Neural progenitor cell (in vitro differentiated cells): ENCODE data around the gene KCNH1. TPM values are rescaled to one million over a fixed set of nuclear protein-coding genes. Genes with fewer than 3 reads are reported as not detected.

ENCODE experiments used
- DNase-seq: peaks from one replicate; pipeline ENCODE4 v3.0.0-alpha.2; 2016; ENCODE audit warnings: low spot score
- H2AFZ ChIP-seq: fragments of 200-600 bp; sonication (generic); replicated peaks from 2 replicates; pipeline ENCODE4 v1.6.1; 2016; ENCODE audit warnings: antibody characterized with exemption
- H3F3A ChIP-seq: fragments of 200-600 bp; sonication (generic); 2 replicates; pipeline ENCODE4 v1.6.1; 2016; ENCODE audit warnings: antibody characterized with exemption, low read depth
- H3K27ac ChIP-seq: fragments of 200-600 bp; sonication (generic); 2 replicates; pipeline ENCODE4 v1.5.1; 2016; ENCODE audit warnings: mild to moderate bottlenecking
- H3K27me3 ChIP-seq: fragments of 200-600 bp; sonication (generic); 2 replicates; pipeline ENCODE4 v1.6.1; 2016; ENCODE audit warnings: mild to moderate bottlenecking, moderate library complexity
- H3K36me3 ChIP-seq: fragments of 200-600 bp; sonication (generic); 2 replicates; pipeline ENCODE4 v1.5.1; 2016
- H3K4me1 ChIP-seq: fragments of 200-600 bp; sonication (generic); 2 replicates; pipeline ENCODE4 v1.6.1; 2016; ENCODE audit warnings: mixed run types
- H3K4me2 ChIP-seq: fragments of 200-600 bp; sonication (generic); 2 replicates; pipeline ENCODE4 v1.6.1; 2016
- H3K4me3 ChIP-seq: fragments of 200-600 bp; sonication (generic); 2 replicates; pipeline ENCODE4 v1.5.1; 2016
- H3K79me2 ChIP-seq: fragments of 200-600 bp; sonication (generic); 2 replicates; pipeline ENCODE4 v1.6.1; 2016; ENCODE audit warnings: low read depth
- H3K9ac ChIP-seq: fragments of 200-600 bp; sonication (generic); 2 replicates; pipeline ENCODE4 v1.6.1; 2016
- H3K9me3 ChIP-seq: fragments of 200-600 bp; sonication (generic); 2 replicates; pipeline ENCODE4 v1.5.1; 2016; ENCODE audit warnings: low read depth
- H4K20me1 ChIP-seq: fragments of 200-600 bp; sonication (generic); 2 replicates; pipeline ENCODE4 v1.6.1; 2016; ENCODE audit warnings: low read depth
- H3K27ac Mint-ChIP-seq: 3 replicates; pipeline ENCODE4 v1.8.0; 2021; ENCODE audit warnings: mixed read lengths
- H3K27me3 Mint-ChIP-seq: 2 replicates; pipeline ENCODE4 v1.8.0; 2022; ENCODE audit warnings: low read depth, mild to moderate bottlenecking, inconsistent platforms, moderate library complexity, mixed read lengths; ENCODE audit not compliant: insufficient read depth
- H3K36me3 Mint-ChIP-seq: 3 replicates; pipeline ENCODE4 v1.8.0; 2021; ENCODE audit warnings: mixed read lengths
- H3K4me1 Mint-ChIP-seq: 3 replicates; pipeline ENCODE4 v1.8.0; 2021; ENCODE audit warnings: mixed read lengths
- H3K4me3 Mint-ChIP-seq: 3 replicates; pipeline ENCODE4 v1.8.0; 2021; ENCODE audit warnings: mild to moderate bottlenecking, moderate library complexity, mixed read lengths
- H3K9me3 Mint-ChIP-seq: 3 replicates; pipeline ENCODE4 v1.8.0; 2020; ENCODE audit warnings: mixed read lengths
- EZH2 ChIP-seq: fragments of 200-600 bp; sonication (generic); IDR thresholded peaks from 2 replicates; pipeline ENCODE4 v1.6.1; 2017; ENCODE audit warnings: antibody characterized with exemption, mild to moderate bottlenecking, moderate library complexity
- EZH2phosphoT487 ChIP-seq: fragments of 200-600 bp; sonication (generic); IDR thresholded peaks from 2 replicates; pipeline ENCODE4 v1.6.1; 2017; ENCODE audit warnings: antibody characterized with exemption
- total RNA-seq: library from RNA; depleted of rRNA; stranded (reverse); fragments of >200 nt; gene quantifications from 2 replicates; pipeline ENCODE4 v1.2.3, GENCODE V29; 2015; ENCODE audit warnings: low replicate concordance
- TF ChIP-seq, protein P1 (sequence below): fragments of 200-600 bp; sonication (generic); IDR thresholded peaks from 2 replicates; pipeline ENCODE4 v1.5.1; 2017; ENCODE audit warnings: antibody characterized with exemption, mild to moderate bottlenecking

KCNH1 gene
- total RNA-seq, 1 donor from 2014 or later = 1.6 TPM

DNA sequence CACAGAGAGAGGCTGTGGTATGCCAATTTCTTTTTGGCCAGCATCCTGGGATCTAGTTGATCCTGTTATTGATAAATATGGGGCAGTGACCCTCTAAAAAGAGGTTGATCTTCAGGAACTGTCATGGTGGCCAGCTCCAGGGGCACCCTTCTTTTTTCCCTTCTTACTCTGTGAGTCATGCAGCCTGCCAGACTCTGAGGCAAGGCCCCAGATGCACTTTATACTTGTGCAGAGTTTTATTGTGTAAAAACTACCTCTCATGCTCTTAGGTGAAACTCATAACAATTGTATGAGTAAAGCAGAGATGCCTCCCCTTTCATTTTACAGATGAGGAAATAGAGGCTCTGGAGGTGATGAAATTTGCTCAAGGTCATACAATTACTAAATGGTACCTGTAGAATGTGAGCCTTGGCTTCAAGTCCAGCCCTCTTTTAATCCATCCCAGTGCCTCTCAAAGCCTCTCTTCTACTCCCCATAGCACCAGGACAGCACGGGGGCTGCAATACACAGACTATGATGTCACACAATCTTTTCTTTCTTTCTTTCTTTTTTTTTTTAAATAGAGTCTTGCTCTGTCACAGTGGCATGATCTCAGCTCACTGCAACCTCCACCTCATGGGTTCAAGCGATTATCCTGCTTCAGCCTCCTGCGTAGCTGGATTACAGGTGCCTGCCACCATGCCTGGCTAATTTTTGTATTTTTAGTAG is 387.8 kb downstream of the KCNH1 start:
- Histone ChIP-seq H4K20me1 (no peaks in the 10 kb centered on the region), H3K9me3 (no peaks in the 10 kb centered on the region), H3K36me3 (no peaks in the 10 kb centered on the region), H3K9ac (no peak overlapping the region), H3K79me2 (no peaks in the 10 kb centered on the region), H2AFZ (no peak overlapping the region), H3K4me2 (no peak overlapping the region), H3F3A (no peaks in the 10 kb centered on the region), H3K4me1 (peaks cover 8% of the 10 kb centered on the region), H3K4me3 (no peak overlapping the region), H3K27me3 (no peaks in the 10 kb centered on the region), H3K27ac (no peak overlapping the region)
- no peaks in the 10 kb centered on the region for H3K9me3 Mint-ChIP-seq
- H3K4me3 Mint-ChIP-seq = no peak overlapping the region
- peaks cover 20% of the 10 kb centered on the region for H3K4me1 Mint-ChIP-seq
- DNase-seq = no peak
- TF ChIP-seq, protein P1, sequence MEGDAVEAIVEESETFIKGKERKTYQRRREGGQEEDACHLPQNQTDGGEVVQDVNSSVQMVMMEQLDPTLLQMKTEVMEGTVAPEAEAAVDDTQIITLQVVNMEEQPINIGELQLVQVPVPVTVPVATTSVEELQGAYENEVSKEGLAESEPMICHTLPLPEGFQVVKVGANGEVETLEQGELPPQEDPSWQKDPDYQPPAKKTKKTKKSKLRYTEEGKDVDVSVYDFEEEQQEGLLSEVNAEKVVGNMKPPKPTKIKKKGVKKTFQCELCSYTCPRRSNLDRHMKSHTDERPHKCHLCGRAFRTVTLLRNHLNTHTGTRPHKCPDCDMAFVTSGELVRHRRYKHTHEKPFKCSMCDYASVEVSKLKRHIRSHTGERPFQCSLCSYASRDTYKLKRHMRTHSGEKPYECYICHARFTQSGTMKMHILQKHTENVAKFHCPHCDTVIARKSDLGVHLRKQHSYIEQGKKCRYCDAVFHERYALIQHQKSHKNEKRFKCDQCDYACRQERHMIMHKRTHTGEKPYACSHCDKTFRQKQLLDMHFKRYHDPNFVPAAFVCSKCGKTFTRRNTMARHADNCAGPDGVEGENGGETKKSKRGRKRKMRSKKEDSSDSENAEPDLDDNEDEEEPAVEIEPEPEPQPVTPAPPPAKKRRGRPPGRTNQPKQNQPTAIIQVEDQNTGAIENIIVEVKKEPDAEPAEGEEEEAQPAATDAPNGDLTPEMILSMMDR = no peak
- TF ChIP-seq EZH2 (no peak), EZH2phosphoT487 (no peak)
- no peaks in the 10 kb centered on the region for H3K27me3 Mint-ChIP-seq
- no peaks in the 10 kb centered on the region for H3K36me3 Mint-ChIP-seq
- H3K27ac Mint-ChIP-seq = no peak overlapping the region

DNA sequence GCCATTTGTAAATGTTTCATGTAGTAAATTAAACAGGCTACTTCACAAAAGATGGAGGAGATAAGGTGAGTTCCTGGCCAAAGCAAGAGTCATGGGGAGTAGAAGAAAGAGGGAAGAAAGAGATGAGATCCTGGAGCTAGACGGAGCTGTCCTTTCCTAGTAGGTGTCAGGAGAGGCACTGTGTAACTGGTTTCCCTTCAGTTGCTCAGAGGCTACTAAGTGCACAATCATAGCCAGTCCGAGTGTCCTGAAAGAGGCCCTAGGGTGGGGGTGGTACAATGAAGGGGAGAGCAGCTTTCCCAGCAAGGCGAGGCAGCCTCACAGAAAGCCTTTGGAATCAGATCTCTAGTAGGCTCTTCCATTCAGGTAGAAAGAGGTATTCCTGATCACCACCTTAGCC is 390.9 kb downstream of the KCNH1 start:
- no peak for DNase-seq
- no peak overlapping the region for H3K4me3 Mint-ChIP-seq
- no peaks in the 10 kb centered on the region for H3K9me3 Mint-ChIP-seq

DNA sequence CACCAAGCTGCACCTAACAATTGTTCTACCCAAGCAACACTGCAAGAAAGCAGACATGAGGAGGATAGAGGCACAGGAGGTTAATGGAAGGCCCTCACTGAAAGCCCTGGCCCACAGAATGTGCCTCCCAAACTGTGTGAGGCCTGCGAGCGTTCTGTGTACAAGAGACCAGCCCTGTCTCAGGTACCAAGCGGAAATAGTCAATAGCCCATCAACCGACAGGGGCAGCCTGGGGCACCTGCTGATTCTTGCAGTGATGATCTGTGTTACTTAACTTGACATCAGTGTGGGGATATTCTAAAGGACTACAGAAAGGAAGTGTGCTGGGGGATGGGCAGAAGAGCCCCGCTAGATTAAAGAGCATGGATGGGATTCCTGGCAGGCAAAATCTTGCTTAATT is 392.4 kb downstream of the KCNH1 start:
- Mint-ChIP-seq H3K9me3 (no peaks in the 10 kb centered on the region), H3K4me3 (no peak overlapping the region), H3K36me3 (no peaks in the 10 kb centered on the region), H3K4me1 (peaks cover 4% of the 10 kb centered on the region), H3K27ac (no peak overlapping the region), H3K27me3 (peaks cover 4% of the 10 kb centered on the region)
- H3K4me1 ChIP-seq = peaks cover 8% of the 10 kb centered on the region
- H3K4me3 ChIP-seq = no peak overlapping the region
- H3K9ac ChIP-seq = no peak overlapping the region
- DNase-seq = no peak
- no peak overlapping the region for H2AFZ ChIP-seq
- H3F3A ChIP-seq = no peaks in the 10 kb centered on the region
- H3K27me3 ChIP-seq = no peaks in the 10 kb centered on the region
- H3K27ac ChIP-seq = no peak overlapping the region
- H4K20me1 ChIP-seq = peaks cover 4% of the 10 kb centered on the region
- no peaks in the 10 kb centered on the region for H3K9me3 ChIP-seq
- no peaks in the 10 kb centered on the region for H3K79me2 ChIP-seq
- H3K36me3 ChIP-seq = no peaks in the 10 kb centered on the region
- TF ChIP-seq EZH2 (no peak), EZH2phosphoT487 (no peak)
- TF ChIP-seq, protein P1 = no peak
- no peak overlapping the region for H3K4me2 ChIP-seq

More for the DNA sequence above, 390.9 kb downstream of the KCNH1 start:
- Histone ChIP-seq H3K27me3 (no peaks in the 10 kb centered on the region), H3K4me1 (peaks cover 8% of the 10 kb centered on the region), H3K4me3 (no peak overlapping the region), H3K36me3 (no peaks in the 10 kb centered on the region), H3K79me2 (no peaks in the 10 kb centered on the region), H3K4me2 (no peak overlapping the region), H3K9ac (no peak overlapping the region), H3F3A (no peaks in the 10 kb centered on the region), H2AFZ (no peak overlapping the region), H4K20me1 (peaks cover 4% of the 10 kb centered on the region), H3K9me3 (no peaks in the 10 kb centered on the region), H3K27ac (no peak overlapping the region)
- TF ChIP-seq EZH2phosphoT487 (no peak), EZH2 (no peak)
- TF ChIP-seq, protein P1 = no peak
- Mint-ChIP-seq H3K27me3 (peaks cover under 1% of the 10 kb centered on the region), H3K4me1 (peaks cover 15% of the 10 kb centered on the region), H3K27ac (no peak overlapping the region), H3K36me3 (no peaks in the 10 kb centered on the region)
